Measurements from ENCODE around the gene VEPH1.

The VEPH1 gene

GRCh38 chr3:157502916-157503595 lies at the start of gene VEPH1:
Gene VEPH1, minus strand, starts transcription at chr3:157503416. Its CDS starts 8,067 bp downstream, at chr3:157495349.
- DNase-seq = no peak

- DNase-seq = no peak
These were observed 48.7 kb upstream of the VEPH1 start for GRCh38 chr3:157551961-157552360.

GRCh38 chr3:157549498-157549897 lies 46.3 kb upstream of the VEPH1 start:
- no peak for DNase-seq

GRCh38 chr3:157544501-157545130 lies 41.4 kb upstream of the VEPH1 start:
- DNase-seq = no peak

- DNase-seq = no peak
These were observed 40.4 kb upstream of the VEPH1 start for GRCh38 chr3:157543501-157544035.

- DNase-seq = no peak
These were observed 39.7 kb upstream of the VEPH1 start for GRCh38 chr3:157542711-157543500.

- DNase-seq = no peak
These were observed 38.5 kb upstream of the VEPH1 start for GRCh38 chr3:157541506-157542236.

- DNase-seq = no peak
These were observed 37.4 kb upstream of the VEPH1 start for GRCh38 chr3:157540656-157541055.

GRCh38 chr3:157535667-157536066 lies 32.5 kb upstream of the VEPH1 start:
- DNase-seq = no peak

- no peak for DNase-seq
These were observed 31.5 kb upstream of the VEPH1 start for GRCh38 chr3:157534725-157535161.

GRCh38 chr3:157533298-157534070 lies 30.3 kb upstream of the VEPH1 start:
- DNase-seq = no peak

GRCh38 chr3:157532529-157533297 lies 29.5 kb upstream of the VEPH1 start:
- DNase-seq = peak; percentile 80 to 85

- no peak for DNase-seq
These were observed 28.6 kb upstream of the VEPH1 start for GRCh38 chr3:157531771-157532170.

GRCh38 chr3:157531301-157531660 lies 28.1 kb upstream of the VEPH1 start:
- no peak for DNase-seq

GRCh38 chr3:157530637-157531300 lies 27.6 kb upstream of the VEPH1 start:
- DNase-seq = no peak

GRCh38 chr3:157529751-157530150 lies 26.5 kb upstream of the VEPH1 start:
- DNase-seq = no peak

- DNase-seq = no peak
These were observed 25.9 kb upstream of the VEPH1 start for GRCh38 chr3:157529085-157529484.

GRCh38 chr3:157527131-157527881 lies 24.1 kb upstream of the VEPH1 start:
- DNase-seq = no peak

- no peak for DNase-seq
These were observed 22.8 kb upstream of the VEPH1 start for GRCh38 chr3:157526036-157526435.

GRCh38 chr3:157523814-157524213 lies 20.6 kb upstream of the VEPH1 start:
- DNase-seq = no peak
